Endodermal cell (in vitro differentiated cells): ENCODE results near the gene RGS9. TPM values are rescaled to one million over a fixed set of nuclear protein-coding genes. Genes with fewer than 3 reads are reported as not detected.

Experiments
- DNase-seq: peaks from one replicate; pipeline ENCODE4 v3.0.0-alpha.2; 2017
- H3K27ac ChIP-seq: 2 replicates; pipeline ENCODE4 v1.5.1; 2013; ENCODE audit warnings: mild to moderate bottlenecking, low read depth, low read length, moderate library complexity
- H3K27me3 ChIP-seq: 2 replicates; pipeline ENCODE4 v1.6.1; 2013; ENCODE audit warnings: mild to moderate bottlenecking, low read length, moderate library complexity; ENCODE audit not compliant: insufficient read depth, control insufficient read depth, poor library complexity, severe bottlenecking
- H3K36me3 ChIP-seq: 2 replicates; pipeline ENCODE4 v1.7.0; 2013; ENCODE audit warnings: mild to moderate bottlenecking, low read length, moderate library complexity; ENCODE audit not compliant: control insufficient read depth, insufficient read depth
- H3K4me1 ChIP-seq: one replicate; pipeline ENCODE4 v1.7.0; 2013; ENCODE audit warnings: low read length; ENCODE audit not compliant: control insufficient read depth, insufficient read depth
- H3K4me3 ChIP-seq: 2 replicates; pipeline ENCODE4 v1.5.1; 2013; ENCODE audit warnings: mild to moderate bottlenecking, low read length, moderate library complexity
- H3K9ac ChIP-seq: 2 replicates; pipeline ENCODE4 v1.6.1; 2013; ENCODE audit warnings: mild to moderate bottlenecking, low read length, moderate library complexity; ENCODE audit not compliant: poor library complexity, severe bottlenecking; ENCODE audit errors: extremely low read depth
- H3K9me3 ChIP-seq: 2 replicates; pipeline ENCODE4 v1.6.1; 2013; ENCODE audit warnings: mild to moderate bottlenecking, low read length, moderate library complexity; ENCODE audit not compliant: control insufficient read depth
- H3K27ac Mint-ChIP-seq: 2 replicates; pipeline ENCODE4 v1.8.0; 2020; ENCODE audit warnings: mixed read lengths
- H3K27me3 Mint-ChIP-seq: 2 replicates; pipeline ENCODE4 v1.8.0; 2021; ENCODE audit warnings: mild to moderate bottlenecking, mixed read lengths; ENCODE audit not compliant: insufficient read depth
- H3K36me3 Mint-ChIP-seq: 2 replicates; pipeline ENCODE4 v1.8.0; 2020; ENCODE audit warnings: low read depth, mixed read lengths
- H3K4me1 Mint-ChIP-seq: 2 replicates; pipeline ENCODE4 v1.8.0; 2020; ENCODE audit warnings: mixed read lengths
- H3K4me3 Mint-ChIP-seq: 2 replicates; pipeline ENCODE4 v1.8.0; 2020; ENCODE audit warnings: mild to moderate bottlenecking, moderate library complexity, mixed read lengths
- H3K9me3 Mint-ChIP-seq: 2 replicates; pipeline ENCODE4 v1.8.0; 2020; ENCODE audit warnings: mild to moderate bottlenecking, mixed read lengths
- WGBS, 2 experiments: methylation state at CpG; one replicate each; pipeline versions ENCODE4 v1.1.5 to v1.1.7; 2013; ENCODE audit warnings: missing lambda C conversion rate in 2 of 2, mixed read lengths in 1 of 2; ENCODE audit not compliant: insufficient coverage in 1 of 2, insufficient read length in 1 of 2; 5-methylcytosine and 5-hydroxymethylcytosine counted together
- total RNA-seq, 2 donors: library from RNA; stranded (reverse); fragmentation: NEBNext Ultra II Directional in 1 of 2; extraction: Animal tissue kit (Norgen Biotek cat#: 25700) in 1 of 2; gene quantifications; 2 replicates in 1 of 2; 3 replicates in 1 of 2; pipeline ENCODE4 v1.2.1, GENCODE V29; 2021
- TF ChIP-seq, protein P1 (sequence below): fragments of 200-600 bp; sonication (generic); conservative IDR thresholded peaks from 2 replicates; pipeline ENCODE4 v1.5.0; 2021; ENCODE audit warnings: antibody characterized with exemption, mild to moderate bottlenecking

RGS9 gene
- total RNA-seq, 2 donors from 2014 or later: 11.1 to 14.7 TPM

DNA sequence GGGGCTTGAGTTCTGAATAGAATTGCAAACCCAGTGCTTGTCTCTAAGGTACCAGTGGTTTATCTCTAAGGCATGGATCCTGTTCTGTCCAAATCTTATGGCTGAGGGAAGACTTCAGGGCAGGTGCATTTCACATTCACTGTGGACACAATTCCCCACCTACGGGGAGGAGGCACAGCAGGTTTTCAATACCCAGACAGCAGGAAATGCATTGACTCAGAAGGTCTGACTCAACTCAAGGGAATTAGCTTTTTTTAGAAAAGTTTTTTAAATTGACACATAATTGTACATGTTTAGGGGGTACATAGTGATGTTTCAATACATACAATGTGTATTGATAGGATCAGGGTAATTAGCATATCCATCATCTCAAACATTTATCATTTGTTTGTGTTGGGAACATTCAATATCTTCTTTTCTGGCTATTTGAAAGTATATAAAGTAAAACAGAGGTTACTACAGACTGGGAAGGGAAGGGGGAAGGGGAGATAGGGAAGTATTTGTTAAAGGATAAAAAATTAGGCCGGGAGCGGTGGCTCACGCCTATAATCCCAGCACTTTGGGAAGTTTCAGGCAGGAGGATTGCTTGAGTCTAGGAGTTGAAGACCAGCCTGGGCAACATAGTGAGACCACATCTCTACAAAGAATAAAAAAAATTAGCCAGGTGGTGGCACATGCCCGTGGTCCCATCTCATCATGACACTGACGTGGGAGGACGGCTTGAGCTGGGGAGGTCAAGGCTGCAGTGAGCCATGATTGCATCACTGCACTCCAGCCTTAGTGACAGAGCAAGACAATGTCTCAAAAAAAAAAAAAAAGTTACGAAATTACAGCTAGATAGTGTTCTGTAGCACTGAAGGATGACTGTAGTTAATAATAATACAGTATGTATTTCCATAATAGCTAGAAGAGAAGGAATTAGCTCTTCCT lies 54.9 kb downstream of the RGS9 start:
- no peaks in the 10 kb centered on the region for H3K9me3 Mint-ChIP-seq
- H3K36me3 Mint-ChIP-seq: no peaks in the 10 kb centered on the region
- Histone ChIP-seq H3K36me3 (no peaks in the 10 kb centered on the region), H3K9me3 (no peaks in the 10 kb centered on the region), H3K4me1 (no peaks in the 10 kb centered on the region), H3K27ac (no peak overlapping the region), H3K27me3 (no peaks in the 10 kb centered on the region), H3K9ac (no peak overlapping the region), H3K4me3 (no peak overlapping the region)
- H3K4me3 Mint-ChIP-seq: no peak overlapping the region
- H3K4me1 Mint-ChIP-seq: peaks cover 8% of the 10 kb centered on the region
- H3K27ac Mint-ChIP-seq: no peak overlapping the region
- TF ChIP-seq, protein P1, sequence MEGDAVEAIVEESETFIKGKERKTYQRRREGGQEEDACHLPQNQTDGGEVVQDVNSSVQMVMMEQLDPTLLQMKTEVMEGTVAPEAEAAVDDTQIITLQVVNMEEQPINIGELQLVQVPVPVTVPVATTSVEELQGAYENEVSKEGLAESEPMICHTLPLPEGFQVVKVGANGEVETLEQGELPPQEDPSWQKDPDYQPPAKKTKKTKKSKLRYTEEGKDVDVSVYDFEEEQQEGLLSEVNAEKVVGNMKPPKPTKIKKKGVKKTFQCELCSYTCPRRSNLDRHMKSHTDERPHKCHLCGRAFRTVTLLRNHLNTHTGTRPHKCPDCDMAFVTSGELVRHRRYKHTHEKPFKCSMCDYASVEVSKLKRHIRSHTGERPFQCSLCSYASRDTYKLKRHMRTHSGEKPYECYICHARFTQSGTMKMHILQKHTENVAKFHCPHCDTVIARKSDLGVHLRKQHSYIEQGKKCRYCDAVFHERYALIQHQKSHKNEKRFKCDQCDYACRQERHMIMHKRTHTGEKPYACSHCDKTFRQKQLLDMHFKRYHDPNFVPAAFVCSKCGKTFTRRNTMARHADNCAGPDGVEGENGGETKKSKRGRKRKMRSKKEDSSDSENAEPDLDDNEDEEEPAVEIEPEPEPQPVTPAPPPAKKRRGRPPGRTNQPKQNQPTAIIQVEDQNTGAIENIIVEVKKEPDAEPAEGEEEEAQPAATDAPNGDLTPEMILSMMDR: no peak
- WGBS, 2 experiments: 91 to 97% methylated on average over 5 to 7 of the region's 8 CpGs
- DNase-seq: no peak
- H3K27me3 Mint-ChIP-seq: peaks cover 2% of the 10 kb centered on the region

DNA sequence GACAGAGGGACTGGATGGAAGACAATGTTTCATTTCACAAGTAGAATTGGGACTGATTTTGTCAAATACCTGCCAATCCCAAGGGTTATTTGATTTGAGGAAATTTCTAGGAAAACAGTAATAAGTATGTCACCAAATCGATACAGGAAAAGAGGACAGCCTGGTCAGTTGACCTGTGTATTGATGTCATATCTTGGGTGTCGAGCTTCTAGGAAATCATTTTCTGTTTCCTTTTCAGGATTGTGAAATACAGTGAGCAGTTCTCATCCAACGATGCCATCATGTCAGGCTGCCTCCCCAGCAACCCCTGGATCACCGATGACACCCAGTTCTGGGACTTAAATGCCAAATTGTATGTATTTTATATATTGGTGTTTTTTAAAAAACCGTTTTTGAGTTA lies 56.1 kb downstream of the RGS9 start:
- TF ChIP-seq, protein P1: no peak
- Mint-ChIP-seq H3K36me3 (no peaks in the 10 kb centered on the region), H3K4me3 (no peak overlapping the region), H3K4me1 (peaks cover 8% of the 10 kb centered on the region), H3K27me3 (peaks cover 2% of the 10 kb centered on the region), H3K27ac (no peak overlapping the region), H3K9me3 (no peaks in the 10 kb centered on the region)
- no peak overlapping the region for H3K4me3 ChIP-seq
- H3K27me3 ChIP-seq: no peaks in the 10 kb centered on the region
- H3K9ac ChIP-seq: no peak overlapping the region
- no peaks in the 10 kb centered on the region for H3K4me1 ChIP-seq
- no peaks in the 10 kb centered on the region for H3K9me3 ChIP-seq
- H3K36me3 ChIP-seq: no peaks in the 10 kb centered on the region
- DNase-seq: no peak
- WGBS, 2 experiments: 79 to 83% methylated on average over 3 to 5 of the region's 5 CpGs
- no peak overlapping the region for H3K27ac ChIP-seq

GRCh38 chr17:65193716-65194293 lies 56.6 kb downstream of the RGS9 start:
- Histone ChIP-seq H3K9me3 (no peaks in the 10 kb centered on the region), H3K36me3 (no peaks in the 10 kb centered on the region), H3K9ac (no peak overlapping the region), H3K27ac (no peak overlapping the region), H3K4me3 (no peak overlapping the region), H3K4me1 (no peaks in the 10 kb centered on the region), H3K27me3 (no peaks in the 10 kb centered on the region)
- TF ChIP-seq, protein P1: no peak
- H3K4me3 Mint-ChIP-seq: no peak overlapping the region
- DNase-seq: no peak
- H3K4me1 Mint-ChIP-seq: peaks cover 8% of the 10 kb centered on the region
- no peaks in the 10 kb centered on the region for H3K9me3 Mint-ChIP-seq
- 90 to 93% methylated on average over 9 of the region's 9 CpGs for WGBS, 2 experiments
- no peaks in the 10 kb centered on the region for H3K36me3 Mint-ChIP-seq
- H3K27me3 Mint-ChIP-seq: peaks cover 2% of the 10 kb centered on the region
- no peak overlapping the region for H3K27ac Mint-ChIP-seq
